ENCODE measurements around the gene ACOXL.

The ACOXL gene

GRCh38 chr2:110816404-110817365 lies 84.3 kb downstream of the ACOXL start:
- no peak for TF ChIP-seq CTCF (IDR thresholded peaks at IDR 0.05; ENCODE audit: borderline replicate concordance, control extremely low read depth, extremely low read depth, insufficient read depth, missing control alignments)
- DNase-seq (ENCODE audit: low spot score), result no peak
- in situ Hi-C loops (cut with MboI; ENCODE audit: low sequenced_read_pairs, unreplicated experiment), result loop anchor here (25.0 kb wide), 1 partner anchor 646 kb away; no protein-coding TSS in a partner anchor

- in situ Hi-C loops (cut with MboI; ENCODE audit: low sequenced_read_pairs, unreplicated experiment), result loop anchor here (25.0 kb wide), 1 partner anchor 643 kb away; no protein-coding TSS in a partner anchor
- no peak for DNase-seq (ENCODE audit: low spot score)
- no peak for TF ChIP-seq CTCF (IDR thresholded peaks at IDR 0.05; ENCODE audit: borderline replicate concordance, control extremely low read depth, extremely low read depth, insufficient read depth, missing control alignments)
Observed at GRCh38 chr2:110818767-110819481, 86.6 kb downstream of the ACOXL start.

GRCh38 chr2:110819711-110820110 lies 87.3 kb downstream of the ACOXL start:
- no peak for TF ChIP-seq CTCF (IDR thresholded peaks at IDR 0.05; ENCODE audit: borderline replicate concordance, control extremely low read depth, extremely low read depth, insufficient read depth, missing control alignments)
- in situ Hi-C loops (cut with MboI; ENCODE audit: low sequenced_read_pairs, unreplicated experiment), result loop anchor here (25.0 kb wide), 1 partner anchor 643 kb away; no protein-coding TSS in a partner anchor
- DNase-seq (ENCODE audit: low spot score), result no peak

GRCh38 chr2:110820128-110820527 lies 87.8 kb downstream of the ACOXL start:
- no peak for TF ChIP-seq CTCF (IDR thresholded peaks at IDR 0.05; ENCODE audit: borderline replicate concordance, control extremely low read depth, extremely low read depth, insufficient read depth, missing control alignments)
- in situ Hi-C loops (cut with MboI; ENCODE audit: low sequenced_read_pairs, unreplicated experiment), result loop anchor here (25.0 kb wide), 1 partner anchor 642 kb away; no protein-coding TSS in a partner anchor
- DNase-seq (ENCODE audit: low spot score), result no peak

GRCh38 chr2:110823165-110823564 lies 90.8 kb downstream of the ACOXL start:
- in situ Hi-C loops (cut with MboI; ENCODE audit: low sequenced_read_pairs, unreplicated experiment), result loop anchor here (25.0 kb wide), 1 partner anchor 639 kb away; no protein-coding TSS in a partner anchor
- DNase-seq (ENCODE audit: low spot score), result no peak
- TF ChIP-seq CTCF (IDR thresholded peaks at IDR 0.05; ENCODE audit: borderline replicate concordance, control extremely low read depth, extremely low read depth, insufficient read depth, missing control alignments), result no peak

GRCh38 chr2:110827511-110827910 lies 95.1 kb downstream of the ACOXL start:
- DNase-seq (ENCODE audit: low spot score), result no peak
- no peak for TF ChIP-seq CTCF (IDR thresholded peaks at IDR 0.05; ENCODE audit: borderline replicate concordance, control extremely low read depth, extremely low read depth, insufficient read depth, missing control alignments)
- in situ Hi-C loops (cut with MboI; ENCODE audit: low sequenced_read_pairs, unreplicated experiment), result no loop called here

Measured in GM13976 (cell line).